HG03460 (cell line): ENCODE results near the gene CARD10.
"Not testable (repeated sequence)": the region's sequence is repeated elsewhere in the genome, so short reads cannot be mapped to it uniquely, and the experiment has no call there.

ENCODE experiments used
- ATAC-seq: cut with Tn5 transposase; IDR thresholded peaks from one replicate; pipeline ENCODE4 v1.9.1; 2021; ENCODE audit not compliant: unreplicated experiment

The CARD10 gene

GRCh38 chr22:37555029-37555428 is 35.8 kb upstream of the CARD10 start:
- ATAC-seq = no peak

- ATAC-seq = no peak
These were observed 34.5 kb upstream of the CARD10 start for GRCh38 chr22:37553725-37554124.

GRCh38 chr22:37552524-37553163 is 33.4 kb upstream of the CARD10 start:
- no peak for ATAC-seq

- ATAC-seq = no peak
These were observed 32.8 kb upstream of the CARD10 start for GRCh38 chr22:37551981-37552380.

GRCh38 chr22:37550921-37551320 is 31.7 kb upstream of the CARD10 start:
- not testable (repeated sequence) for ATAC-seq

GRCh38 chr22:37549704-37550059 is 30.5 kb upstream of the CARD10 start:
- ATAC-seq = no peak

- ATAC-seq = no peak
These were observed 28.1 kb upstream of the CARD10 start for GRCh38 chr22:37547251-37547741.

GRCh38 chr22:37546437-37547250 is 27.4 kb upstream of the CARD10 start:
- no peak for ATAC-seq

GRCh38 chr22:37545703-37546436 is 26.7 kb upstream of the CARD10 start:
- no peak for ATAC-seq

GRCh38 chr22:37544955-37545702 is 25.9 kb upstream of the CARD10 start:
- ATAC-seq = no peak

- no peak for ATAC-seq
These were observed 23.7 kb upstream of the CARD10 start for GRCh38 chr22:37542959-37543358.

GRCh38 chr22:37542416-37542815 is 23.2 kb upstream of the CARD10 start:
- not testable (repeated sequence) for ATAC-seq

GRCh38 chr22:37539790-37540189 is 20.6 kb upstream of the CARD10 start:
- ATAC-seq = not testable (repeated sequence)

- ATAC-seq = peak; percentile 61
These were observed 19.6 kb upstream of the CARD10 start for GRCh38 chr22:37538590-37539357.

GRCh38 chr22:37535159-37535558 is 15.9 kb upstream of the CARD10 start:
- no peak for ATAC-seq

GRCh38 chr22:37534445-37534844 is 15.2 kb upstream of the CARD10 start:
- no peak for ATAC-seq

- ATAC-seq = no peak
These were observed 14.8 kb upstream of the CARD10 start for GRCh38 chr22:37533995-37534394.

GRCh38 chr22:37529652-37530345 is 10.6 kb upstream of the CARD10 start:
- ATAC-seq = no peak

GRCh38 chr22:37527952-37528351 is 8.7 kb upstream of the CARD10 start:
- ATAC-seq = not testable (repeated sequence)
